K562 (cell line): ENCODE measurements around the gene ZNF335. TPM values are rescaled to one million over a fixed set of nuclear protein-coding genes. Genes with fewer than 3 reads are reported as not detected.

Experiments
- ATAC-seq: fragments of 200-7000 bp; cut with Tn5 transposase; 3 replicates; pipeline ENCODE4 v1.9.1; 2020; ENCODE audit warnings: moderate library complexity
- BruUV-seq: library from RNA; stranded (reverse); fragments of 400-500 nt; replicated peaks from 2 replicates; lab custom pipeline; 2021; lab: Mats Ljungman, UMichigan
- CTCF ChIA-PET: fragments of 300-600 bp; formaldehyde crosslinking; extraction: SDS; loops from one replicate; lab custom pipeline; 2021; ENCODE audit warnings: low intra/inter-chr PET ratio; lab: Yijun Ruan, JAX
- POLR2A ChIA-PET: fragments of 300-600, 350-650 bp; sonication (Branson Sonifier 250); formaldehyde crosslinking; extraction: SDS; loops from one replicate; lab custom pipeline; 2021; ENCODE audit warnings: antibody characterized with exemption, inconsistent platforms; lab: Yijun Ruan, JAX
- DNase-seq, 4 experiments: peaks; one replicate each; pipeline versions ENCODE4 v3.0.0 to v3.0.0-alpha.2; 2011 to 2018; ENCODE audit warnings: low spot score in 3 of 4, mixed read lengths in 3 of 4; ENCODE audit errors: extremely low read depth in 1 of 4
- FAIRE-seq: peaks from 2 replicates; lab custom pipeline; 2011; peaks lifted over from hg19 to GRCh38; lab: Jason Lieb, UNC
- H2AFZ ChIP-seq: 2 replicates; pipeline ENCODE4 v1.6.0; 2011; ENCODE audit warnings: low read depth, low read length, control low read depth, inconsistent platforms
- H3K27ac ChIP-seq: fragments of 200-600 bp; 3 replicates; pipeline ENCODE4 v1.8.0; 2011; ENCODE audit warnings: low read depth, mild to moderate bottlenecking, control low read depth, inconsistent platforms, low read length, moderate library complexity, mixed read lengths; ENCODE audit errors: extremely low read depth
- H3K27me3 ChIP-seq, 2 experiments: fragments of 300-600 bp in 1 of 2; 2 replicates in 1 of 2; 3 replicates in 1 of 2; pipeline versions ENCODE4 v1.6.0 to v1.8.0; 2011; ENCODE audit warnings: inconsistent platforms in 2 of 2, low read length in 2 of 2, mild to moderate bottlenecking in 1 of 2, mixed read lengths in 1 of 2, moderate library complexity in 1 of 2; ENCODE audit not compliant: control insufficient read depth in 2 of 2, insufficient read depth in 2 of 2
- H3K36me3 ChIP-seq: fragments of 300-600 bp; 3 replicates; pipeline ENCODE4 v1.8.0; 2011; ENCODE audit warnings: mild to moderate bottlenecking, low read length, inconsistent platforms; ENCODE audit not compliant: control insufficient read depth, insufficient read depth
- H3K4me1 ChIP-seq, 2 experiments: fragments of 200-600 bp in 1 of 2; replicated peaks in 1 of 2; 2 replicates in 1 of 2; 3 replicates in 1 of 2; pipeline versions ENCODE4 v1.5.1 to v1.8.0; 2011; ENCODE audit warnings: inconsistent platforms in 2 of 2, low read length in 2 of 2, mild to moderate bottlenecking in 1 of 2, mixed read lengths in 1 of 2, moderate library complexity in 1 of 2; ENCODE audit not compliant: control insufficient read depth in 2 of 2, insufficient read depth in 2 of 2
- H3K4me2 ChIP-seq: 2 replicates; pipeline ENCODE4 v1.6.1; 2011; ENCODE audit warnings: low read length, control low read depth, inconsistent platforms, mixed read lengths; ENCODE audit not compliant: insufficient read depth
- H3K4me3 ChIP-seq: fragments of 200-600 bp; sonication (generic), shearing (Covaris generic); 2 replicates; pipeline ENCODE4 v1.5.1; 2016; ENCODE audit warnings: control low read depth, inconsistent platforms
- H3K79me2 ChIP-seq: fragments of 200-600 bp; 3 replicates; pipeline ENCODE4 v1.8.0; 2011; ENCODE audit warnings: low read length, inconsistent platforms; ENCODE audit not compliant: control insufficient read depth, insufficient read depth
- H3K9ac ChIP-seq, 2 experiments: 2 replicates each; pipeline versions ENCODE4 v1.6.0 to v1.6.1; 2011; ENCODE audit warnings: low read depth in 2 of 2, low read length in 2 of 2, control low read depth in 1 of 2, inconsistent platforms in 1 of 2, mild to moderate bottlenecking in 1 of 2, mixed read lengths in 1 of 2; ENCODE audit not compliant: insufficient read depth in 1 of 2
- H3K9me1 ChIP-seq: one replicate; pipeline ENCODE4 v1.6.0; 2011; ENCODE audit warnings: inconsistent platforms, mild to moderate bottlenecking, low read length, moderate library complexity; ENCODE audit not compliant: control insufficient read depth, insufficient read depth
- H3K9me3 ChIP-seq: replicated peaks from 2 replicates; pipeline ENCODE4 v1.5.1; 2011; ENCODE audit warnings: low read depth, low read length, inconsistent platforms; ENCODE audit not compliant: control insufficient read depth, insufficient read depth
- H4K20me1 ChIP-seq: replicated peaks from 2 replicates; pipeline ENCODE4 v1.6.1; 2011; ENCODE audit warnings: low read length, inconsistent platforms, mixed read lengths; ENCODE audit not compliant: control insufficient read depth, insufficient read depth
- CHD7 ChIP-seq: fragments of 200-600 bp; sonication (generic); IDR thresholded peaks from one replicate; pipeline ENCODE4 v1.6.1; 2012; ENCODE audit warnings: mild to moderate bottlenecking, low read depth, low read length, inconsistent platforms
- FOXA1 ChIP-seq: fragments of 450-650 bp; IDR thresholded peaks from 2 replicates; pipeline ENCODE4 v1.6.1; 2016; ENCODE audit warnings: mild to moderate bottlenecking, borderline replicate concordance
- ILK ChIP-seq: fragments of 450-650 bp; IDR thresholded peaks from 2 replicates; pipeline ENCODE4 v1.6.1; 2016; ENCODE audit warnings: missing genetic modification characterization, low read depth, mild to moderate bottlenecking, missing compliant biosample characterization, moderate library complexity, borderline replicate concordance
- SAFB ChIP-seq: fragments of 200-400 bp; formaldehyde crosslinking; IDR thresholded peaks from 2 replicates; pipeline ENCODE4 v1.6.1; 2017; ENCODE audit warnings: low read depth, low read length, borderline replicate concordance
- TBP ChIP-seq: optimal IDR thresholded peaks from 2 replicates; pipeline ENCODE3; 2011; ENCODE audit warnings: low read depth, low read length, improper control_type of control experiment
- TFAP4 ChIP-seq: sonication (generic); formaldehyde crosslinking; IDR thresholded peaks from 2 replicates; pipeline ENCODE4 v1.8.0; 2022; ENCODE audit warnings: missing genetic modification reagents, mild to moderate bottlenecking, moderate library complexity, borderline replicate concordance
- ZNF431 ChIP-seq: sonication (generic); formaldehyde crosslinking; IDR thresholded peaks from 2 replicates; pipeline ENCODE4 v1.8.0; 2022; ENCODE audit warnings: mild to moderate bottlenecking, missing genetic modification reagents
- ZNF778 ChIP-seq: fragments of 450-650 bp; formaldehyde crosslinking; IDR thresholded peaks from 2 replicates; pipeline ENCODE4 v1.4.0; 2020; ENCODE audit warnings: mild to moderate bottlenecking, moderate library complexity
- WGBS: fragments of 100-300 bp; shearing (Covaris generic); methylation state at CpG from one replicate; pipeline ENCODE4 v1.1.6; 2016; ENCODE audit warnings: low coverage, mixed read lengths; ENCODE audit not compliant: insufficient coverage; ENCODE audit errors: missing lambda C conversion rate; 5-methylcytosine and 5-hydroxymethylcytosine counted together
- in situ Hi-C: fragments of 300-500 bp; cut with MboI; formaldehyde crosslinking; loops from 4 replicates; pipeline ENCODE4 v1.15.0; 2018; ENCODE audit warnings: inconsistent platforms, mixed read lengths
- intact Hi-C: fragments of 100-400 bp; cut with micrococcal nuclease; formaldehyde crosslinking; loops from 2 replicates; pipeline ENCODE4 v1.14.2; 2022
- polyA plus RNA-seq, 8 experiments: library from polyadenylated mRNA; depleted of rRNA in 4 of 8; stranded (reverse) in 5 of 8; unstranded in 3 of 8; fragments of >200 nt; fragmentation: Nextera tagmentation in 2 of 8; fragmentation: Illumina TruSeq in 1 of 8; extraction: Ambion mirVana in 2 of 8; extraction: Trizol in 1 of 8; gene quantifications; 2 replicates each; pipeline versions ENCODE4 v1.2.1 to v1.2.3, GENCODE V29; 2011 to 2014; ENCODE audit warnings: inconsistent platforms in 1 of 8, missing spikeins in 1 of 8
- total RNA-seq, 7 experiments: library from RNA; depleted of rRNA in 6 of 7; stranded (reverse); fragments of >200 nt in 6 of 7; fragmentation: Illumina TruSeq in 2 of 7; extraction: Trizol in 2 of 7; gene quantifications; 2 replicates each; pipeline versions ENCODE4 v1.2.1 to v1.2.3, GENCODE V29; 2011 to 2021; ENCODE audit warnings: low replicate concordance in 1 of 7

The ZNF335 gene
- total and polyA plus RNA-seq, 9 of the 15 experiments (the other 6 are each of a cell fraction or from before 2014, with no cell fraction given), result 0.39 to 16.0 (median 7.6) TPM

DNA sequence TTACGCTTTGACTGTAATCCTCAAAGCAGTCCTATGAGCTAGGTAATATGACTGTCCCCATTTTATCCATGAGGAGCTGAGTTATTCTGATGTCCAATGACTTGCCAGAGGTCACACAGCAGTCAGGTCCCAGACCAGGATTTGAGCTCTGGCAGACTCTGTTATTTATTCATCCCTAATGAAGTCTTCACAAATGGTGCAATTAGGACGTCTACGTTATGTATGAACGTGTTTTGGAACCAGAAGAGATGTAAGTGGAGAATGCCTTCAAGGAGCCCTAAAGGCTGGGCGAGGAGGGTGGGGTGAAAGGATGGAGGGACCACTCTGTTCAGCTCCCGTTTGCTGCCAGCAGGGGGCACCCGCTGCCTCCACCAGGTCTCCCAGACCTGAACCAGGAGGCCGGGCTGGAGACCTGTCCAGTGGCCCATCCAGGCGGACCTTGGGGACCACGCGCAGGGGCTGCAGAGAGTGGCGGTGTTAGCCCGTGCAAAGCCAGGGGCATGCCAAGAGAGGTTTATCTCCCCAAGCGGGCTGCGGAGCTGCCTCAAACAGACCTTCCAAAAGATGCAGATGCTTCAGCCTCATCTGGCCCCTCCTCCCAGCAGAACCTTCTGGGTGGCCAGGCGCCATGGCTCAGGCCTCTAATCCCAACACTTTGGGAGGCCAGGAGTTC, 15.2 kb upstream of the ZNF335 start:
- ChIA-PET POLR2A (interaction anchor here (0.6 to 1.9 kb wide), 11 partner anchors 9 to 650 kb away, joined by 3 to 8 read pairs (median 3); no protein-coding TSS in a partner anchor), CTCF (interaction anchor here (0.7 to 0.8 kb wide), 5 partner anchors 13 to 386 kb away, joined by 3 to 7 read pairs (median 4); no protein-coding TSS in a partner anchor)
- Histone ChIP-seq H3K9ac (no peak overlapping the region), H3K9me1 (no peaks in the 10 kb centered on the region), H3K4me1 (peaks cover 20 to 23% of the 10 kb centered on the region in 2 experiments), H3K27me3 (no peaks in the 10 kb centered on the region), H3K36me3 (no peaks in the 10 kb centered on the region), H3K79me2 (no peaks in the 10 kb centered on the region), H3K9me3 (no peaks in the 10 kb centered on the region; the same call in 1 of the 2 replicates), H4K20me1 (no peaks in the 10 kb centered on the region), H3K27ac (no peak overlapping the region), H3K4me3 (no peak overlapping the region), H3K4me2 (no peak overlapping the region; the same call in 1 of the 2 replicates), H2AFZ (no peak overlapping the region)
- peak; percentile 87 for FAIRE-seq
- 3% methylated on average over 16 of the region's 16 CpGs for WGBS
- intact Hi-C loops, result loop anchor here (2.0 kb wide), 1 partner anchor 26 kb away; no protein-coding TSS in a partner anchor
- in situ Hi-C loops, result no loop called here
- no TSS peak for BruUV-seq
- ATAC-seq, result peak; percentile 94
- peak; percentile 85 to 90 (median 87) for DNase-seq
- TF ChIP-seq CHD7 (no peak), SAFB (no peak), TFAP4 (CRISPR knock-in tag) (peak; percentile 46; the same call in 1 of the 2 replicates), FOXA1 (no peak), ZNF431 (CRISPR knock-in tag) (no peak), ZNF778 (CRISPR knock-in tag) (no peak), TBP (no peak), ILK (tag) (no peak)
